ENCODE measurements around the gene LRRC28. TPM values are rescaled to one million over a fixed set of nuclear protein-coding genes. Genes with fewer than 3 reads are reported as not detected.

The LRRC28 gene
- total RNA-seq (2021; ENCODE audit: unreplicated experiment), result 39.3 TPM
- 29.3 TPM for polyA plus RNA-seq (2012; ENCODE audit: insufficient read length)
- Bru-seq, nascent RNA, result percentile 76 among the genes with signal in this experiment
- BruChase-seq, experiment 1, labeled RNA remaining after a 2-hour chase, result percentile 73 among the genes with signal in this experiment
- BruChase-seq, experiment 2, labeled RNA remaining after a 6-hour chase, result percentile 65 among the genes with signal in this experiment
- long read RNA-seq, full-length matches to known transcripts, result 14 of 46 reads
- long read RNA-seq, partial matches to known transcripts, result 4 of 46 reads
- long read RNA-seq, other reads (novel, unspliced or antisense), result 28 of 46 reads

GRCh38 chr15:99250857-99251841, at the start of gene LRRC28:
Gene LRRC28, plus strand, starts transcription at chr15:99251481. Its CDS starts 4,477 bp downstream, at chr15:99255958.
- in situ Hi-C loops (cut with HindIII; ENCODE audit: low pct_unique_long_range_greater_than_20kb, low sequenced_read_pairs) (no loop called here), intact Hi-C loops (cut with micrococcal nuclease; ENCODE audit: unreplicated experiment) (no loop called here)
- Histone ChIP-seq H3K9me3 (ENCODE audit: control insufficient read depth, insufficient read depth, low read depth, low read length) (no peaks in the 10 kb centered on the region), H3K27me3 (ENCODE audit: control insufficient read depth, insufficient read depth, low read length) (no peaks in the 10 kb centered on the region), H3K27ac (ENCODE audit: low read length) (peak within 1 kb of the TSS; percentile 100), H3K4me3 (ENCODE audit: low read depth in 2 of 2, low read length in 2 of 2) (peak within 1 kb of the TSS; percentile 87 to 96), H3K4me1 (ENCODE audit: control insufficient read depth, insufficient read depth, low read length) (peaks cover 40% of the 10 kb centered on the region), H3K36me3 (ENCODE audit: control insufficient read depth, insufficient read depth, low read length) (peaks cover 2% of the 10 kb centered on the region)
- ATAC-seq (peak; percentile 97), DNase-seq (ENCODE audit: low read depth, low spot score) (peak; percentile 99)
- TF ChIP-seq POLR2AphosphoS5 (IDR thresholded peaks at IDR 0.05; ENCODE audit: low read depth, low read length), result peak; percentile 99
- no peak for TF ChIP-seq CTCF (IDR thresholded peaks at IDR 0.05)
- TF ChIP-seq TCF7L2 (IDR thresholded peaks at IDR 0.05; ENCODE audit: low read depth, low read length), result peak; percentile 76; the same call in 1 of the 2 replicates
- TF ChIP-seq REST (IDR thresholded peaks at IDR 0.05; ENCODE audit: insufficient read depth in 1 of 2, low read depth in 2 of 2, low read length in 1 of 2), result no peak
- TF ChIP-seq SIN3A (IDR thresholded peaks at IDR 0.05; ENCODE audit: borderline replicate concordance, insufficient read depth, low read depth, low read length), result peak; percentile 41; the same call in 1 of the 2 replicates
- ChIA-PET POLR2A (interaction anchor here (0.5 to 0.9 kb wide), 4 partner anchors 17 to 675 kb away, joined by 3 to 8 read pairs (median 6); no protein-coding TSS in a partner anchor), CTCF (interaction anchor here (0.7 to 1.0 kb wide), 2 partner anchors 22 to 151 kb away, joined by 3 to 4 read pairs; no protein-coding TSS in a partner anchor)
- TSS peak; percentile 82 for BruUV-seq (replicated peaks)

- POLR2A ChIA-PET, result no interaction called here
- H3K4me3 ChIP-seq (ENCODE audit: low read depth in 2 of 2, low read length in 2 of 2), result no peak overlapping the region
- in situ Hi-C loops (cut with HindIII; ENCODE audit: low pct_unique_long_range_greater_than_20kb, low sequenced_read_pairs), result no loop called here
- CTCF ChIA-PET, result no interaction called here
- DNase-seq (ENCODE audit: low read depth, low spot score) (no peak), ATAC-seq (peak; percentile 48; the same call in 1 of the 2 replicates)
- H3K36me3 ChIP-seq (ENCODE audit: control insufficient read depth, insufficient read depth, low read length), result no peaks in the 10 kb centered on the region
- peaks cover 8% of the 10 kb centered on the region; the same call in 1 of the 2 replicates for H3K4me1 ChIP-seq (ENCODE audit: control insufficient read depth, insufficient read depth, low read length)
- intact Hi-C loops (cut with micrococcal nuclease; ENCODE audit: unreplicated experiment), result no loop called here
- no peaks in the 10 kb centered on the region for H3K27me3 ChIP-seq (ENCODE audit: control insufficient read depth, insufficient read depth, low read length)
- H3K27ac ChIP-seq (ENCODE audit: low read length), result peak overlapping the region; percentile 44
- TF ChIP-seq TCF7L2 (IDR thresholded peaks at IDR 0.05; ENCODE audit: low read depth, low read length), result peak; percentile 76
- TF ChIP-seq CTCF (IDR thresholded peaks at IDR 0.05), result no peak
- BruUV-seq (replicated peaks), result no TSS peak
- no peaks in the 10 kb centered on the region for H3K9me3 ChIP-seq (ENCODE audit: control insufficient read depth, insufficient read depth, low read depth, low read length)
These were observed 49.1 kb upstream of the LRRC28 start for GRCh38 chr15:99202176-99202552.
